HAP-1 (cell line): ENCODE results near the gene PLCG1.

Experiments
- DNase-seq, 2 experiments: peaks; one replicate each; pipeline ENCODE4 v3.0.0-alpha.2; 2016 to 2020; ENCODE audit warnings: low spot score in 2 of 2
- H3K27me3 ChIP-seq: fragments of 250-450 bp; sonication (Bioruptor Pico); 2 replicates; pipeline ENCODE4 v1.5.1; 2020; ENCODE audit warnings: low read depth, mild to moderate bottlenecking, moderate library complexity
- H3K36me3 ChIP-seq: fragments of 250-450 bp; sonication (Bioruptor Pico); replicated peaks from 2 replicates; pipeline ENCODE4 v1.5.1; 2020; ENCODE audit warnings: mild to moderate bottlenecking
- H3K4me1 ChIP-seq: fragments of 250-450 bp; sonication (Bioruptor Pico); 2 replicates; pipeline ENCODE4 v1.5.1; 2020; ENCODE audit warnings: mild to moderate bottlenecking
- H3K4me3 ChIP-seq: fragments of 250-450 bp; sonication (Bioruptor Pico); 2 replicates; pipeline ENCODE4 v1.5.1; 2020; ENCODE audit warnings: mild to moderate bottlenecking, moderate library complexity
- H3K9me3 ChIP-seq: fragments of 250-450 bp; sonication (Bioruptor Pico); 2 replicates; pipeline ENCODE4 v1.5.1; 2020; ENCODE audit warnings: mild to moderate bottlenecking, moderate library complexity
- in situ Hi-C: fragments of 300-500 bp; cut with MboI; formaldehyde crosslinking; loops from 3 replicates; pipeline ENCODE4 v1.14.3; 2020; ENCODE audit warnings: low sequenced_read_pairs, inconsistent platforms, mixed read lengths

The PLCG1 gene

GRCh38 chr20:41136680-41137613 is at the start of gene PLCG1:
Gene PLCG1, plus strand, starts transcription at chr20:41137543. Its CDS starts 99 bp downstream, at chr20:41137642.
- peaks cover 14% of the 10 kb centered on the region for H3K36me3 ChIP-seq
- peak; percentile 78 to 92 for DNase-seq
- peaks cover 4% of the 10 kb centered on the region for H3K4me1 ChIP-seq
- H3K27me3 ChIP-seq, result no peaks in the 10 kb centered on the region
- in situ Hi-C loops, result no loop called here
- H3K4me3 ChIP-seq, result peak within 1 kb of the TSS; percentile 69
- no peaks in the 10 kb centered on the region for H3K9me3 ChIP-seq

GRCh38 chr20:41087777-41088176 is 49.6 kb upstream of the PLCG1 start:
- in situ Hi-C loops, result no loop called here
- Histone ChIP-seq H3K4me1 (peaks cover 4% of the 10 kb centered on the region), H3K36me3 (peaks cover 51% of the 10 kb centered on the region), H3K27me3 (no peaks in the 10 kb centered on the region), H3K9me3 (no peaks in the 10 kb centered on the region), H3K4me3 (no peak overlapping the region)
- DNase-seq, result no peak

- in situ Hi-C loops, result no loop called here
- H3K36me3 ChIP-seq, result peaks cover 49% of the 10 kb centered on the region
- H3K4me1 ChIP-seq, result peaks cover 4% of the 10 kb centered on the region
- H3K9me3 ChIP-seq, result no peaks in the 10 kb centered on the region
- H3K27me3 ChIP-seq, result no peaks in the 10 kb centered on the region
- no peak for DNase-seq
- no peak overlapping the region for H3K4me3 ChIP-seq
Measured at GRCh38 chr20:41089555-41089954, 47.8 kb upstream of the PLCG1 start.

- in situ Hi-C loops, result loop anchor here (5.0 kb wide), 1 partner anchor 110 kb away; no protein-coding TSS in a partner anchor
Measured at GRCh38 chr20:41091927-41092326, 45.4 kb upstream of the PLCG1 start.

GRCh38 chr20:41094353-41095055 is 42.8 kb upstream of the PLCG1 start:
- no peaks in the 10 kb centered on the region for H3K27me3 ChIP-seq
- in situ Hi-C loops, result loop anchor here (5.0 kb wide), 1 partner anchor 112 kb away; no protein-coding TSS in a partner anchor

More at GRCh38 chr20:41091927-41092326, 45.4 kb upstream of the PLCG1 start:
- Histone ChIP-seq H3K4me3 (no peak overlapping the region), H3K9me3 (no peaks in the 10 kb centered on the region), H3K36me3 (peaks cover 42% of the 10 kb centered on the region), H3K4me1 (no peaks in the 10 kb centered on the region; the same call in 1 of the 2 replicates), H3K27me3 (no peaks in the 10 kb centered on the region)
- no peak for DNase-seq

GRCh38 chr20:41095110-41095969 is 42.0 kb upstream of the PLCG1 start:
- peaks cover 66% of the 10 kb centered on the region for H3K36me3 ChIP-seq
- no peaks in the 10 kb centered on the region for H3K27me3 ChIP-seq
- in situ Hi-C loops, result no loop called here
- H3K9me3 ChIP-seq, result no peaks in the 10 kb centered on the region
- no peaks in the 10 kb centered on the region for H3K4me1 ChIP-seq
- H3K4me3 ChIP-seq, result no peak overlapping the region
- DNase-seq, result peak; percentile 47 to 57

More at GRCh38 chr20:41094353-41095055, 42.8 kb upstream of the PLCG1 start:
- Histone ChIP-seq H3K4me3 (no peak overlapping the region), H3K4me1 (no peaks in the 10 kb centered on the region), H3K9me3 (no peaks in the 10 kb centered on the region), H3K36me3 (peaks cover 57% of the 10 kb centered on the region)
- no peak for DNase-seq

GRCh38 chr20:41098703-41099250 is 38.6 kb upstream of the PLCG1 start:
- Histone ChIP-seq H3K9me3 (no peaks in the 10 kb centered on the region), H3K4me1 (no peaks in the 10 kb centered on the region), H3K4me3 (no peak overlapping the region), H3K27me3 (no peaks in the 10 kb centered on the region), H3K36me3 (peaks cover 79% of the 10 kb centered on the region)
- in situ Hi-C loops, result no loop called here
- DNase-seq, result no peak

GRCh38 chr20:41100001-41100480 is 37.3 kb upstream of the PLCG1 start:
- DNase-seq, result no peak
- Histone ChIP-seq H3K36me3 (peaks cover 73% of the 10 kb centered on the region), H3K9me3 (no peaks in the 10 kb centered on the region), H3K4me3 (no peak overlapping the region), H3K4me1 (no peaks in the 10 kb centered on the region), H3K27me3 (no peaks in the 10 kb centered on the region)
- in situ Hi-C loops, result no loop called here

GRCh38 chr20:41101660-41102059 is 35.7 kb upstream of the PLCG1 start:
- in situ Hi-C loops, result no loop called here
- Histone ChIP-seq H3K27me3 (no peaks in the 10 kb centered on the region), H3K9me3 (no peaks in the 10 kb centered on the region), H3K4me3 (no peak overlapping the region), H3K36me3 (peaks cover 66% of the 10 kb centered on the region), H3K4me1 (no peaks in the 10 kb centered on the region)
- DNase-seq, result no peak

GRCh38 chr20:41108531-41108930 is 28.8 kb upstream of the PLCG1 start:
- H3K4me1 ChIP-seq, result peaks cover 6% of the 10 kb centered on the region; the same call in 1 of the 2 replicates
- H3K36me3 ChIP-seq, result peaks cover 37% of the 10 kb centered on the region
- no peaks in the 10 kb centered on the region for H3K9me3 ChIP-seq
- in situ Hi-C loops, result no loop called here
- H3K4me3 ChIP-seq, result no peak overlapping the region
- no peak for DNase-seq
- H3K27me3 ChIP-seq, result no peaks in the 10 kb centered on the region

- in situ Hi-C loops, result no loop called here
- H3K9me3 ChIP-seq, result no peaks in the 10 kb centered on the region
- no peak overlapping the region for H3K4me3 ChIP-seq
- peaks cover 46% of the 10 kb centered on the region for H3K36me3 ChIP-seq
- H3K4me1 ChIP-seq, result peaks cover 6% of the 10 kb centered on the region; the same call in 1 of the 2 replicates
- DNase-seq, result no peak
- no peaks in the 10 kb centered on the region for H3K27me3 ChIP-seq
Measured at GRCh38 chr20:41110012-41110411, 27.3 kb upstream of the PLCG1 start.

- Histone ChIP-seq H3K9me3 (no peaks in the 10 kb centered on the region), H3K4me1 (peaks cover 6% of the 10 kb centered on the region; the same call in 1 of the 2 replicates), H3K36me3 (peaks cover 57% of the 10 kb centered on the region), H3K4me3 (no peak overlapping the region), H3K27me3 (no peaks in the 10 kb centered on the region)
- DNase-seq, result no peak
- in situ Hi-C loops, result no loop called here
Measured at GRCh38 chr20:41110930-41111577, 26.3 kb upstream of the PLCG1 start.
